Activated naive CD8-positive, alpha-beta T cell treated with anti-CD3 and anti-CD28 coated beads, Interleukin-2, amount 10 ng/mL, durations not matched to agents 7 days and 5 days (primary cell): ENCODE results near the gene PPOX. TPM values are rescaled to one million over a fixed set of nuclear protein-coding genes. Genes with fewer than 3 reads are reported as not detected.

Experiments used
- ATAC-seq: fragments of 150-1000 bp; cut with Tn5 transposase; one replicate; pipeline ENCODE4 v1.10.0; 2021; ENCODE audit warnings: low read depth, moderate library complexity
- POLR2A ChIA-PET: fragments of 350-600 bp; sonication (Branson Sonifier 250); formaldehyde crosslinking; loops from one replicate; lab custom pipeline; 2021; ENCODE audit warnings: antibody characterized with exemption; lab: Charles Lee
- DNase-seq: peaks from one replicate; pipeline ENCODE4 v3.0.0; 2021
- H3K27ac Mint-ChIP-seq: one replicate; pipeline ENCODE4 v1.8.0; 2022; ENCODE audit warnings: mild to moderate bottlenecking, mixed read lengths
- H3K27me3 Mint-ChIP-seq: one replicate; pipeline ENCODE4 v1.8.0; 2022; ENCODE audit warnings: mild to moderate bottlenecking, moderate library complexity, mixed read lengths
- H3K36me3 Mint-ChIP-seq: one replicate; pipeline ENCODE4 v1.8.0; 2021; ENCODE audit warnings: mild to moderate bottlenecking, mixed read lengths
- H3K4me1 Mint-ChIP-seq: one replicate; pipeline ENCODE4 v1.8.0; 2021; ENCODE audit warnings: mixed read lengths
- H3K4me3 Mint-ChIP-seq: one replicate; pipeline ENCODE4 v1.8.0; 2022; ENCODE audit warnings: mild to moderate bottlenecking, moderate library complexity, mixed read lengths
- H3K9me3 Mint-ChIP-seq: one replicate; pipeline ENCODE4 v1.8.0; 2021; ENCODE audit warnings: mixed read lengths
- total RNA-seq, 2 experiments: library from RNA; stranded (reverse); gene quantifications; one replicate each; pipeline ENCODE4 v1.2.3, GENCODE V29; 2021

PPOX gene
- total RNA-seq, 2 experiments from 2014 or later, result 47.0 to 53.0 TPM

- H3K4me1 Mint-ChIP-seq, result peaks cover 59% of the 10 kb centered on the region
- H3K27ac Mint-ChIP-seq, result peak overlapping the region; percentile 97
- POLR2A ChIA-PET, result interaction anchor here (0.6 to 4.5 kb wide), 6 partner anchors 12 to 502 kb away, joined by 3 to 32 read pairs (median 8); partner anchors contain the start of genes NDUFS2, PPOX, TOMM40L and UFC1
- DNase-seq (no peak), ATAC-seq (no peak)
- peaks cover 5% of the 10 kb centered on the region for H3K36me3 Mint-ChIP-seq
- no peaks in the 10 kb centered on the region for H3K27me3 Mint-ChIP-seq
- no peaks in the 10 kb centered on the region for H3K9me3 Mint-ChIP-seq
- H3K4me3 Mint-ChIP-seq, result peak overlapping the region; percentile 72
Measured at GRCh38 chr1:161185732-161186311, 19.6 kb downstream of the PPOX start.

- POLR2A ChIA-PET, result interaction anchor here (2.4 to 4.5 kb wide), 2 partner anchors 15 to 22 kb away, joined by 12 to 32 read pairs; partner anchors contain the start of genes NDUFS2 and PPOX
- Mint-ChIP-seq H3K27ac (peak overlapping the region; percentile 97), H3K27me3 (no peaks in the 10 kb centered on the region), H3K4me3 (no peak overlapping the region), H3K36me3 (peaks cover 5% of the 10 kb centered on the region), H3K9me3 (no peaks in the 10 kb centered on the region), H3K4me1 (peaks cover 48% of the 10 kb centered on the region)
- DNase-seq, result no peak
- ATAC-seq, result no peak
Measured at GRCh38 chr1:161187311-161187710, 21.1 kb downstream of the PPOX start.

GRCh38 chr1:161188381-161188780, 22.2 kb downstream of the PPOX start:
- no peaks in the 10 kb centered on the region for H3K27me3 Mint-ChIP-seq
- no peak overlapping the region for H3K27ac Mint-ChIP-seq
- peaks cover 46% of the 10 kb centered on the region for H3K4me1 Mint-ChIP-seq
- no peaks in the 10 kb centered on the region for H3K9me3 Mint-ChIP-seq
- H3K4me3 Mint-ChIP-seq, result no peak overlapping the region
- peaks cover 5% of the 10 kb centered on the region for H3K36me3 Mint-ChIP-seq
- POLR2A ChIA-PET, result interaction anchor here (1.1 to 4.5 kb wide), 2 partner anchors 14 to 37 kb away, joined by 5 to 32 read pairs; partner anchors contain the start of genes NDUFS2 and TOMM40L
- ATAC-seq (no peak), DNase-seq (no peak)

GRCh38 chr1:161189036-161189435, 22.8 kb downstream of the PPOX start:
- Mint-ChIP-seq H3K4me3 (no peak overlapping the region), H3K27ac (no peak overlapping the region), H3K9me3 (no peaks in the 10 kb centered on the region), H3K27me3 (no peaks in the 10 kb centered on the region), H3K36me3 (peaks cover under 1% of the 10 kb centered on the region), H3K4me1 (peaks cover 42% of the 10 kb centered on the region)
- ATAC-seq (no peak), DNase-seq (no peak)
- POLR2A ChIA-PET, result interaction anchor here (1.4 kb wide), 1 partner anchor 27 kb away, joined by 3 read pairs; no protein-coding TSS in a partner anchor

- H3K27me3 Mint-ChIP-seq, result no peaks in the 10 kb centered on the region
- H3K36me3 Mint-ChIP-seq, result no peaks in the 10 kb centered on the region
- no peaks in the 10 kb centered on the region for H3K9me3 Mint-ChIP-seq
- POLR2A ChIA-PET, result interaction anchor here (0.9 to 4.1 kb wide), 6 partner anchors 8 to 34 kb away, joined by 3 to 22 read pairs (median 7); partner anchors contain the start of genes B4GALT3, NDUFS2 and TOMM40L
- H3K4me3 Mint-ChIP-seq, result no peak overlapping the region
- peaks cover 37% of the 10 kb centered on the region for H3K4me1 Mint-ChIP-seq
- no peak for DNase-seq
- ATAC-seq, result no peak
- no peak overlapping the region for H3K27ac Mint-ChIP-seq
Measured at GRCh38 chr1:161190962-161191521, 24.8 kb downstream of the PPOX start.

GRCh38 chr1:161191971-161192370, 25.7 kb downstream of the PPOX start:
- Mint-ChIP-seq H3K9me3 (no peaks in the 10 kb centered on the region), H3K27me3 (no peaks in the 10 kb centered on the region), H3K36me3 (no peaks in the 10 kb centered on the region), H3K4me1 (peaks cover 38% of the 10 kb centered on the region), H3K27ac (no peak overlapping the region), H3K4me3 (no peak overlapping the region)
- no peak for DNase-seq
- POLR2A ChIA-PET, result interaction anchor here (1.0 to 4.1 kb wide), 6 partner anchors 9 to 33 kb away, joined by 3 to 22 read pairs (median 7); partner anchors contain the start of genes B4GALT3, NDUFS2 and TOMM40L
- no peak for ATAC-seq

GRCh38 chr1:161192476-161193465, 26.5 kb downstream of the PPOX start:
- H3K4me3 Mint-ChIP-seq, result no peak overlapping the region
- POLR2A ChIA-PET, result interaction anchor here (0.5 to 4.1 kb wide), 7 partner anchors 10 to 70 kb away, joined by 3 to 22 read pairs (median 5); partner anchors contain the start of genes B4GALT3, NDUFS2 and TOMM40L

GRCh38 chr1:161193561-161194235, 27.5 kb downstream of the PPOX start:
- Mint-ChIP-seq H3K27ac (peak overlapping the region; percentile 90), H3K4me3 (no peak overlapping the region), H3K9me3 (no peaks in the 10 kb centered on the region), H3K36me3 (no peaks in the 10 kb centered on the region), H3K4me1 (peaks cover 38% of the 10 kb centered on the region), H3K27me3 (no peaks in the 10 kb centered on the region)
- POLR2A ChIA-PET, result interaction anchor here (1.2 to 4.1 kb wide), 4 partner anchors 9 to 17 kb away, joined by 4 to 22 read pairs (median 6); partner anchors contain the start of genes B4GALT3 and NDUFS2
- DNase-seq (no peak), ATAC-seq (no peak)

More at GRCh38 chr1:161192476-161193465, 26.5 kb downstream of the PPOX start:
- no peaks in the 10 kb centered on the region for H3K9me3 Mint-ChIP-seq
- ATAC-seq (peak; percentile 81), DNase-seq (peak; percentile 58)
- H3K36me3 Mint-ChIP-seq, result no peaks in the 10 kb centered on the region
- peaks cover 40% of the 10 kb centered on the region for H3K4me1 Mint-ChIP-seq
- H3K27ac Mint-ChIP-seq, result peak overlapping the region; percentile 90
- no peaks in the 10 kb centered on the region for H3K27me3 Mint-ChIP-seq

- Mint-ChIP-seq H3K4me3 (no peak overlapping the region), H3K4me1 (peaks cover 40% of the 10 kb centered on the region)
- POLR2A ChIA-PET, result interaction anchor here (1.7 to 1.9 kb wide), 2 partner anchors 10 to 18 kb away, joined by 4 to 7 read pairs; partner anchors contain the start of gene B4GALT3
Measured at GRCh38 chr1:161195171-161195570, 28.9 kb downstream of the PPOX start.

GRCh38 chr1:161196111-161196510, 29.9 kb downstream of the PPOX start:
- Mint-ChIP-seq H3K27ac (no peak overlapping the region), H3K36me3 (no peaks in the 10 kb centered on the region)

More at GRCh38 chr1:161195171-161195570, 28.9 kb downstream of the PPOX start:
- DNase-seq (no peak), ATAC-seq (peak; percentile 25)
- peak overlapping the region; percentile 70 for H3K27ac Mint-ChIP-seq
- no peaks in the 10 kb centered on the region for H3K9me3 Mint-ChIP-seq
- H3K27me3 Mint-ChIP-seq, result no peaks in the 10 kb centered on the region
- H3K36me3 Mint-ChIP-seq, result no peaks in the 10 kb centered on the region

GRCh38 chr1:161196521-161197451, 30.6 kb downstream of the PPOX start:
- peak overlapping the region; percentile 85 for H3K27ac Mint-ChIP-seq
- H3K4me1 Mint-ChIP-seq, result peaks cover 55% of the 10 kb centered on the region

More at GRCh38 chr1:161196111-161196510, 29.9 kb downstream of the PPOX start:
- POLR2A ChIA-PET, result no interaction called here
- Mint-ChIP-seq H3K27me3 (no peaks in the 10 kb centered on the region), H3K4me1 (peaks cover 50% of the 10 kb centered on the region), H3K9me3 (no peaks in the 10 kb centered on the region), H3K4me3 (no peak overlapping the region)
- ATAC-seq (no peak), DNase-seq (no peak)

More at GRCh38 chr1:161196521-161197451, 30.6 kb downstream of the PPOX start:
- H3K4me3 Mint-ChIP-seq, result no peak overlapping the region
- no peaks in the 10 kb centered on the region for H3K9me3 Mint-ChIP-seq
- DNase-seq (no peak), ATAC-seq (no peak)
- H3K36me3 Mint-ChIP-seq, result no peaks in the 10 kb centered on the region
- no peaks in the 10 kb centered on the region for H3K27me3 Mint-ChIP-seq
- POLR2A ChIA-PET, result interaction anchor here (0.6 to 1.9 kb wide), 4 partner anchors 11 to 109 kb away, joined by 3 to 7 read pairs (median 5); no protein-coding TSS in a partner anchor
